ENCODE data around the gene CIT.

CIT gene

GRCh38 chr12:119808441-119808840 lies 68.7 kb downstream of the CIT start:
- H3K4me3 ChIP-seq (ENCODE audit: low read depth, low read length), result no peak overlapping the region
- no peak for DNase-seq (ENCODE audit: low read depth)
- TF ChIP-seq, protein P1, sequence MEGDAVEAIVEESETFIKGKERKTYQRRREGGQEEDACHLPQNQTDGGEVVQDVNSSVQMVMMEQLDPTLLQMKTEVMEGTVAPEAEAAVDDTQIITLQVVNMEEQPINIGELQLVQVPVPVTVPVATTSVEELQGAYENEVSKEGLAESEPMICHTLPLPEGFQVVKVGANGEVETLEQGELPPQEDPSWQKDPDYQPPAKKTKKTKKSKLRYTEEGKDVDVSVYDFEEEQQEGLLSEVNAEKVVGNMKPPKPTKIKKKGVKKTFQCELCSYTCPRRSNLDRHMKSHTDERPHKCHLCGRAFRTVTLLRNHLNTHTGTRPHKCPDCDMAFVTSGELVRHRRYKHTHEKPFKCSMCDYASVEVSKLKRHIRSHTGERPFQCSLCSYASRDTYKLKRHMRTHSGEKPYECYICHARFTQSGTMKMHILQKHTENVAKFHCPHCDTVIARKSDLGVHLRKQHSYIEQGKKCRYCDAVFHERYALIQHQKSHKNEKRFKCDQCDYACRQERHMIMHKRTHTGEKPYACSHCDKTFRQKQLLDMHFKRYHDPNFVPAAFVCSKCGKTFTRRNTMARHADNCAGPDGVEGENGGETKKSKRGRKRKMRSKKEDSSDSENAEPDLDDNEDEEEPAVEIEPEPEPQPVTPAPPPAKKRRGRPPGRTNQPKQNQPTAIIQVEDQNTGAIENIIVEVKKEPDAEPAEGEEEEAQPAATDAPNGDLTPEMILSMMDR (IDR thresholded peaks at IDR 0.05; ENCODE audit: low read depth, low read length, missing control alignments), result no peak

DNA sequence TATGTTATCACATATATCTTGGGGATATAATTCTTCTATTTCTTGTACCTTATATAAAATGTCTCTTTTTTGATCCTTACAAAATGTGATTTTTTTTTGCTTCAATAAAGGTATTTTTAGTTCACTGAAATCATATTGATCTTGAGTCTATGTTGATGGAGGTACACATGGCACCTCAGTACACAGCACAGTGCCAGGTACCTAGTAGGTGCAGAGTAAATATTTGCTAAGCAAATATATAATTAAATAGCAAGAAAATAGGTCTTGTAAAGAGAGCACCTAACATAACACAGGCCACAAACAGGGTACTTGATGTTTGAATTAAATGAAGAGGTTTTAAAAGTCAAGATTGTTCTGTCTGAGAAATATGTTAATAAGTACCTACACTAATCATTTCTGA lies 69.7 kb downstream of the CIT start:
- TF ChIP-seq, protein P1 (IDR thresholded peaks at IDR 0.05; ENCODE audit: low read depth, low read length, missing control alignments), result no peak
- DNase-seq (ENCODE audit: low read depth), result no peak
- no peak overlapping the region for H3K4me3 ChIP-seq (ENCODE audit: low read depth, low read length)

DNA sequence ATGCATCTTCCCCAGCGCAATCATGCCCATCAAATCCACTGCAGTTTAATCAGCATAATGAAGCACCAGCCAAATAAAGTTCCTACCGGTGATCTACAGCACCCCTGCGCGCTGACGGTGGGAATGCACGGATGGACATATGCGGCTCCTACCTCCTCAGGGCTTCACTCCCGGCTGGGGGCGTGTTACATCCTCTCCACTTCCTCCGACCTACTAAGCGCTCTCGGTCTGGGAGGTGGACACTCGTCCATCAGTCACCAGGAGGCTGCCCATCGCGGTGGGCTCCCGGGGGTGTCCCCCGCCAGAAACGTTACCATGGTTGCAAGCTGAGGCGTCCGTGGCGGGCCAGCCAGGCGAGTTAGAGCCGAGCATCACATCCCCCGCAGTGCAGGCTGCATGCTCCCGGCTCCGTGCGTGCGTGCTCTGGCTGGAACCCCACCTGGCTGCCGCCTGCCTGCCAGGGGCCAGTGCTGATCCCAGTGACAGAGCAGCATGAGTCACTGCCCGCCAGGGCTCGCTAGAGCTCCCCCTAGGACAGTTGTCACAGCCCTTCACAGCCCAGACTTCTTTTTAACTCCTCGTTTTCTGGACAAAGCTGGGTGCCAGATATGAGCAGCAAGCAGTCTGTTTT lies 73.0 kb downstream of the CIT start:
- TF ChIP-seq, protein P1 (IDR thresholded peaks at IDR 0.05; ENCODE audit: low read depth, low read length, missing control alignments), result peak; percentile 32
- no peak for DNase-seq (ENCODE audit: low read depth)
- H3K4me3 ChIP-seq (ENCODE audit: low read depth, low read length), result no peak overlapping the region

- TF ChIP-seq, protein P1 (IDR thresholded peaks at IDR 0.05; ENCODE audit: low read depth, low read length, missing control alignments), result no peak
- DNase-seq (ENCODE audit: low read depth), result no peak
- no peak overlapping the region for H3K4me3 ChIP-seq (ENCODE audit: low read depth, low read length)
These were observed 73.7 kb downstream of the CIT start for GRCh38 chr12:119803381-119803791.

DNA sequence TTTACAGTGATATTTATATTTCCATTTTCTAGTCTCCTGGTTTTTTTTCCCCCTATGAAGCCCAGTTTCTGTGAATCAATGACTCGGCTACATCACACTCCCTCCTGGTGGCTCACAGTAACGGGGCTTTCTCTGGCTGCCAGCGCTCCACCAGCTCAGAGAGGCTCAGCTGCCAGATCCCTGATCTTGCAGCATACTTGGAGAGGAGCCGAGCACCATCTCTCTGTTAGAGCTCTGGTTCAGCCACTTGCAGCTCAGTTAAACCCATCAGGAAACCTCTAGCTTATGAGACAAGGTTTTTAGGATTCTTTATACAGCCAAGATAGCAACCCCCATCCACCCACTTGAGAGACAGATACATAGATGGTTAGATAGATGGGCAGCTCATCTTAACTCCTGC lies 74.6 kb downstream of the CIT start:
- no peak for DNase-seq (ENCODE audit: low read depth)
- H3K4me3 ChIP-seq (ENCODE audit: low read depth, low read length), result no peak overlapping the region
- TF ChIP-seq, protein P1 (IDR thresholded peaks at IDR 0.05; ENCODE audit: low read depth, low read length, missing control alignments), result no peak

DNA sequence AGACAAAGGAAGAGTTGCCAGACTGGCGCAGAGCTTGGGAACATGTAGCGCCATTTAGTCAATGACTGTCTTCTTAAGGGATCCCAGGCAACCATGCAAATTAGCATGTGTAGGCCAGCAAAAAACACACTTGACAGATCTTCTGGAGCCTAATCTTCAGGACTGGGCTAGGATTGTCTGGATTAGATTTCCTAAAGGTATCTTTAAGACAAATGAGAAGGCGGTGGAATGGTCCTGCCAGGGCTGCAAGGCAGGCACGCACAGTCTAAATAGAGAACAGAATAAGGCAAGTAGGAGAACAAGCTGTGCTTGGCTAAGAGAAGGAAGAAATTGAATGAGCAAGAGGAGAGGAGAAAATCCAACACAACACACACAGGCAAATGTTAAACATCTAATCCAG lies 80.0 kb downstream of the CIT start:
- DNase-seq (ENCODE audit: low read depth), result no peak
- H3K4me3 ChIP-seq (ENCODE audit: low read depth, low read length), result no peak overlapping the region
- TF ChIP-seq, protein P1 (IDR thresholded peaks at IDR 0.05; ENCODE audit: low read depth, low read length, missing control alignments), result no peak

GRCh38 chr12:119796292-119796691 lies 80.8 kb downstream of the CIT start:
- no peak for DNase-seq (ENCODE audit: low read depth)
- TF ChIP-seq, protein P1 (IDR thresholded peaks at IDR 0.05; ENCODE audit: low read depth, low read length, missing control alignments), result no peak
- H3K4me3 ChIP-seq (ENCODE audit: low read depth, low read length), result no peak overlapping the region
